Mesothelial cell of epicardium (in vitro differentiated cells): ENCODE measurements around the gene FXR2. TPM values are rescaled to one million over a fixed set of nuclear protein-coding genes. Genes with fewer than 3 reads are reported as not detected.

Experiments
- DNase-seq, 2 experiments: peaks; one replicate each; pipeline ENCODE4 v3.0.0; 2021; ENCODE audit warnings: low spot score in 2 of 2; ENCODE audit not compliant: unreplicated experiment in 2 of 2
- H3K27ac Mint-ChIP-seq: 2 replicates; pipeline ENCODE4 v1.8.0; 2021; ENCODE audit warnings: mixed read lengths
- H3K27me3 Mint-ChIP-seq: 2 replicates; pipeline ENCODE4 v1.8.0; 2021; ENCODE audit warnings: low read depth, mixed read lengths
- H3K36me3 Mint-ChIP-seq: 2 replicates; pipeline ENCODE4 v1.8.0; 2021; ENCODE audit warnings: mixed read lengths
- H3K4me1 Mint-ChIP-seq: 2 replicates; pipeline ENCODE4 v1.8.0; 2021; ENCODE audit warnings: mixed read lengths
- H3K4me3 Mint-ChIP-seq: 2 replicates; pipeline ENCODE4 v1.8.0; 2021; ENCODE audit warnings: mild to moderate bottlenecking, moderate library complexity, mixed read lengths
- H3K9me3 Mint-ChIP-seq: 2 replicates; pipeline ENCODE4 v1.8.0; 2021; ENCODE audit warnings: mixed read lengths
- CTCF ChIP-seq: fragments of 200-600 bp; sonication (generic); IDR thresholded peaks from one replicate; pipeline ENCODE4 v1.5.0; 2021; ENCODE audit warnings: antibody characterized with exemption; ENCODE audit not compliant: unreplicated experiment
- total RNA-seq: library from RNA; stranded (reverse); gene quantifications from 3 replicates; pipeline ENCODE4 v1.2.1, GENCODE V29; 2021

Gene FXR2
- total RNA-seq, 1 donor from 2014 or later: 44.5 TPM

GRCh38 chr17:7589204-7589868 lies 25.4 kb downstream of the FXR2 start:
- no peaks in the 10 kb centered on the region for H3K27me3 Mint-ChIP-seq
- peak; percentile 65 to 83 for DNase-seq
- no peak overlapping the region for H3K27ac Mint-ChIP-seq
- peak; percentile 84 for TF ChIP-seq CTCF
- H3K36me3 Mint-ChIP-seq: peaks cover 28% of the 10 kb centered on the region
- H3K4me1 Mint-ChIP-seq: peaks cover 27% of the 10 kb centered on the region
- H3K4me3 Mint-ChIP-seq: peak overlapping the region; percentile 57
- H3K9me3 Mint-ChIP-seq: no peaks in the 10 kb centered on the region

GRCh38 chr17:7588553-7589203 lies 26.0 kb downstream of the FXR2 start:
- Mint-ChIP-seq H3K9me3 (no peaks in the 10 kb centered on the region), H3K27me3 (no peaks in the 10 kb centered on the region), H3K36me3 (peaks cover 22% of the 10 kb centered on the region), H3K27ac (no peak overlapping the region), H3K4me3 (peak overlapping the region; percentile 57), H3K4me1 (peaks cover 29% of the 10 kb centered on the region)
- no peak for TF ChIP-seq CTCF
- DNase-seq: no peak

GRCh38 chr17:7587420-7588151 lies 27.1 kb downstream of the FXR2 start:
- Mint-ChIP-seq H3K36me3 (peaks cover 14% of the 10 kb centered on the region), H3K27me3 (no peaks in the 10 kb centered on the region), H3K4me3 (no peak overlapping the region), H3K9me3 (no peaks in the 10 kb centered on the region), H3K27ac (peak overlapping the region; percentile 30), H3K4me1 (peaks cover 34% of the 10 kb centered on the region)
- no peak for TF ChIP-seq CTCF
- no peak for DNase-seq

DNA sequence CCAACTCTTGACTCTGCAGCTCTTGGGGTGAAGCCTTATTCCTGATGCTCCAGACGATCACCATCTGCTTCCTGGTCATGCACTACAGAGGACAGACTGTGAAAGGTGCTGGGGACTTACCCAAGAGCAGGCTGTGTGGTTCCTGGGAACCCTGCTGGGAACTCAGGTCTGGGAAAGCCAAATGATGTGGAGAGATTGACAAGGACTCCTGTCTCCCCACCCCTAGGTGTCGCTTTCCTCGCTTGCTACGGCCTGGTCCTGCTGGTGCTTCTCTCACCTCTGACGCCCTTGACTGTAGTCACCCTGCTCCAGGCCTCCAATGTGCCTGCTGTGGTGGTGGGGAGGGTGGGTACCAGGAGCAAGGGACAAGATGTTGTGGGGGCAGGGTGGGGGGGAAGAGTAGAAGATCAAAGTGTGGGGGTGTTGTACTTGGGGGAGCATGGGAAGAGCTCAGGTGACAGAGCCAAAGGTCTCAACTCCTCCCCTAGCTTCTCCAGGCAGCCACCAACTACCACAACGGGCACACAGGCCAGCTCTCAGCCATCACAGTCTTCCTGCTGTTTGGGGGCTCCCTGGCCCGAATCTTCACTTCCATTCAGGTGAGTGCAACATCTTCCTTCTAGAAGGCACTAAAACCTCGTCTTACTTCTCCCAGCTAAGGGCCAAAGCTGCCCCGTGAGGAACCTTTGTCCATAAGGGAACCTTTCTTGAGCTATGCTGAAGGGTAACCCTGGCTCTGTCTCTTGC lies 27.9 kb downstream of the FXR2 start:
- Mint-ChIP-seq H3K27me3 (no peaks in the 10 kb centered on the region), H3K36me3 (peaks cover 14% of the 10 kb centered on the region), H3K9me3 (no peaks in the 10 kb centered on the region), H3K4me1 (peaks cover 40% of the 10 kb centered on the region), H3K27ac (no peak overlapping the region), H3K4me3 (no peak overlapping the region)
- DNase-seq: no peak
- TF ChIP-seq CTCF: no peak

DNA sequence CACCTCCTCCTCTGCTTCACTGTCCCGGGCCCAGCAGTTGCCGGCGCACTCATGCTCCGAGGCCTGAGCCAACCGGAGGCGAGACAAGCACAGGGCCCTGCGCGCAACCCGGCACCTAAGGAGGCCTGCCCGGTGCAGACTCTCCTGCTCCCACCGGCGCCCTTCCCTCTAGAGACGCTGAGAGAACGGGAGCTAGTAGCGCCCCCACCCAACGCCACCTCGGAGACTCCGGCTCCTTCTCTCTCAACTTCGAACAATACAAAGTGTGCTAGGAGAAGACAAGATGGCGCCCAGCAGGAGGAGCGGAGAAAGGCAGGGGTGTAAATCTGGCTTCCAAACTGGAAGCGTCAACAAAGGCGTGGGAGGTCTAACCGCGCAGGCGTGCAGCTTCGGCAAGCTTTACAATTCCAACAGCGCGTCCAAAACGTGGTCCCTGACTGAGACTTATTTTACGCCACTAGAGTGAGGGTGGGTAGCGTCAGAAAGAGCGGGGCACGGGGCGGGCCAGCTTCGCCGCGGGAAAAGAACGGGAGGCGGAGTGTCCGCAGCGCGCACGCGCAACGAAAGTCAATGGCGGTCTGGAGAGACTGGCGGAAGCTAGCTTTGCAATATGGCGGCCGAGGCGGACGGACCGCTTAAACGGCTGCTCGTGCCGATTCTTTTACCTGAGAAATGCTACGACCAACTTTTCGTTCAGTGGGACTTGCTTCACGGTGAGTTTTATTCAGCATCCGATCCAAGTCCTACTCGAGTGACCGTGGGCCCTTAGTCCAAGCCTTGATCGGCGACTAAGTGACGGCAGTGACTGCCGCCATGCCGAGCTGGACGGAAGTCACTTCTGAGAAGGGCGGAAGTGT lies 31.2 kb downstream of the FXR2 start, which contains the start of gene MPDU1:
TSS of gene MPDU1 (plus strand) at position 600 of the 857 bp plus-strand sequence. CDS start at position 611, 11 bp downstream.
- peak within 1 kb of the TSS; percentile 100 for H3K27ac Mint-ChIP-seq
- peaks cover 15% of the 10 kb centered on the region for H3K36me3 Mint-ChIP-seq
- peak; percentile 96 to 97 for DNase-seq
- H3K27me3 Mint-ChIP-seq: no peaks in the 10 kb centered on the region
- no peak for TF ChIP-seq CTCF
- peak within 1 kb of the TSS; percentile 98 for H3K4me3 Mint-ChIP-seq
- H3K9me3 Mint-ChIP-seq: no peaks in the 10 kb centered on the region
- H3K4me1 Mint-ChIP-seq: peaks cover 48% of the 10 kb centered on the region
